Endodermal cell (in vitro differentiated cells): Measurements from ENCODE around the gene SNAPC5. TPM values are rescaled to one million over a fixed set of nuclear protein-coding genes. Genes with fewer than 3 reads are reported as not detected.

ENCODE experiments used
- DNase-seq: peaks from one replicate; pipeline ENCODE4 v3.0.0-alpha.2; 2017
- H3K27ac ChIP-seq: 2 replicates; pipeline ENCODE4 v1.5.1; 2013; ENCODE audit warnings: mild to moderate bottlenecking, low read depth, low read length, moderate library complexity
- H3K27me3 ChIP-seq: 2 replicates; pipeline ENCODE4 v1.6.1; 2013; ENCODE audit warnings: mild to moderate bottlenecking, low read length, moderate library complexity; ENCODE audit not compliant: insufficient read depth, control insufficient read depth, poor library complexity, severe bottlenecking
- H3K36me3 ChIP-seq: 2 replicates; pipeline ENCODE4 v1.7.0; 2013; ENCODE audit warnings: mild to moderate bottlenecking, low read length, moderate library complexity; ENCODE audit not compliant: control insufficient read depth, insufficient read depth
- H3K4me1 ChIP-seq: one replicate; pipeline ENCODE4 v1.7.0; 2013; ENCODE audit warnings: low read length; ENCODE audit not compliant: control insufficient read depth, insufficient read depth
- H3K4me3 ChIP-seq: 2 replicates; pipeline ENCODE4 v1.5.1; 2013; ENCODE audit warnings: mild to moderate bottlenecking, low read length, moderate library complexity
- H3K9ac ChIP-seq: 2 replicates; pipeline ENCODE4 v1.6.1; 2013; ENCODE audit warnings: mild to moderate bottlenecking, low read length, moderate library complexity; ENCODE audit not compliant: poor library complexity, severe bottlenecking; ENCODE audit errors: extremely low read depth
- H3K9me3 ChIP-seq: 2 replicates; pipeline ENCODE4 v1.6.1; 2013; ENCODE audit warnings: mild to moderate bottlenecking, low read length, moderate library complexity; ENCODE audit not compliant: control insufficient read depth
- H3K27ac Mint-ChIP-seq: 2 replicates; pipeline ENCODE4 v1.8.0; 2020; ENCODE audit warnings: mixed read lengths
- H3K27me3 Mint-ChIP-seq: 2 replicates; pipeline ENCODE4 v1.8.0; 2021; ENCODE audit warnings: mild to moderate bottlenecking, mixed read lengths; ENCODE audit not compliant: insufficient read depth
- H3K36me3 Mint-ChIP-seq: 2 replicates; pipeline ENCODE4 v1.8.0; 2020; ENCODE audit warnings: low read depth, mixed read lengths
- H3K4me1 Mint-ChIP-seq: 2 replicates; pipeline ENCODE4 v1.8.0; 2020; ENCODE audit warnings: mixed read lengths
- H3K4me3 Mint-ChIP-seq: 2 replicates; pipeline ENCODE4 v1.8.0; 2020; ENCODE audit warnings: mild to moderate bottlenecking, moderate library complexity, mixed read lengths
- H3K9me3 Mint-ChIP-seq: 2 replicates; pipeline ENCODE4 v1.8.0; 2020; ENCODE audit warnings: mild to moderate bottlenecking, mixed read lengths
- WGBS, 2 experiments: methylation state at CpG; one replicate each; pipeline versions ENCODE4 v1.1.5 to v1.1.7; 2013; ENCODE audit warnings: missing lambda C conversion rate in 2 of 2, mixed read lengths in 1 of 2; ENCODE audit not compliant: insufficient coverage in 1 of 2, insufficient read length in 1 of 2; 5-methylcytosine and 5-hydroxymethylcytosine counted together
- total RNA-seq, 2 donors: library from RNA; stranded (reverse); fragmentation: NEBNext Ultra II Directional in 1 of 2; extraction: Animal tissue kit (Norgen Biotek cat#: 25700) in 1 of 2; gene quantifications; 2 replicates in 1 of 2; 3 replicates in 1 of 2; pipeline ENCODE4 v1.2.1, GENCODE V29; 2021
- TF ChIP-seq, protein P1 (sequence below): fragments of 200-600 bp; sonication (generic); conservative IDR thresholded peaks from 2 replicates; pipeline ENCODE4 v1.5.0; 2021; ENCODE audit warnings: antibody characterized with exemption, mild to moderate bottlenecking

Gene SNAPC5
- total RNA-seq, 2 donors from 2014 or later: 25.4 to 27.4 TPM

DNA sequence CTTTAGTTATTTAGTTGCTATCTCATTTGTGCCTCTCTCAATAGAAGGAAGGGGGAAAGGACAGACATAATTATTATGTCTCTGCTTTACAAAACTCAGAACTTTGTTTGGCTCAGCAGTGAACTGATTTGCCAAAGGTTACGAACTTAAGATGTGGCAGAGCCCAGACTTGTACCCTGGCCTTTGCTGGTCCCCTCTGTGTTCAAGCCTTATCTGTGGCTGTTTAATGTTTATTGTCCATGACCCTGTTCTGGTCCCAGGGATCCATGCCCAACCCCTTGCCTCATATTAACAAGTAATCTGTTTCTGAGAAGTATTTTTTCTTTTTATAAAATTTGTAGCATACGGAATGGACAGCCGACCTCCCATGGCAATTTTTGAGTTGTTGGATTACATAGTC lies 10.7 kb downstream of the SNAPC5 start:
- peaks cover 77% of the 10 kb centered on the region for H3K36me3 Mint-ChIP-seq

DNA sequence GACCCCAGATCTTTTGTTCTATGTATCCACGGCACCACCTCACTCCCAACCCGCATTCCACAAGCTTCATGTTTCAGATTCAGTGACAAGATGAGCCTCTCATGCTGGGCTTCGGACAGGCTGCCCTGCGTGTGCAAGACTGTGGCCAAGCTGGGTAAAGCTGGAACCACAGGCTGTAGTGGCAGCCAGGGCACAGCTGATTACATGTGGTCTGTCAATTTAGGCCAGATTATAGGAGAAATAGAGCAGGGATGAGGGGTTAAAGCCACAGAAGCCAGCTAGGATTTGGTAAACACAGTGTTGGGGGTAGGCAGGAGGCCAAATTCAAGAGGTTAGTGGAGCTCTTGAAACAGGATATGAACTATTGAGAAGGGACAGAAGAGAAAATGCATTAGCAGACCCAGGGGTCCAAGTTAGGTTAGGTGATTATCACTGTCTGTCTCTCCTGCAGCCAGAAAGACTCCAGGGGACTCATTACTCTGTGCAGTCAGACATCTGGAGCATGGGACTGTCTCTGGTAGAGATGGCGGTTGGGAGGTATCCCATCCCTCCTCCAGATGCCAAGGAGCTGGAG lies 12.9 kb downstream of the SNAPC5 start:
- Histone ChIP-seq H3K4me3 (no peak overlapping the region), H3K9me3 (no peaks in the 10 kb centered on the region), H3K27me3 (no peaks in the 10 kb centered on the region), H3K9ac (no peak overlapping the region), H3K27ac (no peak overlapping the region), H3K4me1 (no peaks in the 10 kb centered on the region), H3K36me3 (peaks cover 81% of the 10 kb centered on the region)
- no peak overlapping the region for H3K4me3 Mint-ChIP-seq
- no peaks in the 10 kb centered on the region for H3K9me3 Mint-ChIP-seq
- peaks cover 5% of the 10 kb centered on the region for H3K4me1 Mint-ChIP-seq
- no peaks in the 10 kb centered on the region for H3K27me3 Mint-ChIP-seq
- peaks cover 72% of the 10 kb centered on the region for H3K36me3 Mint-ChIP-seq
- peak; percentile 26 for DNase-seq
- 88 to 96% methylated on average over 2 to 5 of the region's 5 CpGs for WGBS, 2 experiments
- peak overlapping the region; percentile 44 for H3K27ac Mint-ChIP-seq
- TF ChIP-seq, protein P1, sequence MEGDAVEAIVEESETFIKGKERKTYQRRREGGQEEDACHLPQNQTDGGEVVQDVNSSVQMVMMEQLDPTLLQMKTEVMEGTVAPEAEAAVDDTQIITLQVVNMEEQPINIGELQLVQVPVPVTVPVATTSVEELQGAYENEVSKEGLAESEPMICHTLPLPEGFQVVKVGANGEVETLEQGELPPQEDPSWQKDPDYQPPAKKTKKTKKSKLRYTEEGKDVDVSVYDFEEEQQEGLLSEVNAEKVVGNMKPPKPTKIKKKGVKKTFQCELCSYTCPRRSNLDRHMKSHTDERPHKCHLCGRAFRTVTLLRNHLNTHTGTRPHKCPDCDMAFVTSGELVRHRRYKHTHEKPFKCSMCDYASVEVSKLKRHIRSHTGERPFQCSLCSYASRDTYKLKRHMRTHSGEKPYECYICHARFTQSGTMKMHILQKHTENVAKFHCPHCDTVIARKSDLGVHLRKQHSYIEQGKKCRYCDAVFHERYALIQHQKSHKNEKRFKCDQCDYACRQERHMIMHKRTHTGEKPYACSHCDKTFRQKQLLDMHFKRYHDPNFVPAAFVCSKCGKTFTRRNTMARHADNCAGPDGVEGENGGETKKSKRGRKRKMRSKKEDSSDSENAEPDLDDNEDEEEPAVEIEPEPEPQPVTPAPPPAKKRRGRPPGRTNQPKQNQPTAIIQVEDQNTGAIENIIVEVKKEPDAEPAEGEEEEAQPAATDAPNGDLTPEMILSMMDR: no peak

More for the DNA sequence above, 10.7 kb downstream of the SNAPC5 start:
- Histone ChIP-seq H3K9ac (no peak overlapping the region), H3K36me3 (peaks cover 88% of the 10 kb centered on the region), H3K27me3 (no peaks in the 10 kb centered on the region), H3K27ac (no peak overlapping the region), H3K9me3 (no peaks in the 10 kb centered on the region), H3K4me1 (no peaks in the 10 kb centered on the region), H3K4me3 (no peak overlapping the region)
- Mint-ChIP-seq H3K4me1 (peaks cover 3% of the 10 kb centered on the region), H3K4me3 (no peak overlapping the region), H3K9me3 (no peaks in the 10 kb centered on the region), H3K27ac (no peak overlapping the region), H3K27me3 (no peaks in the 10 kb centered on the region)
- TF ChIP-seq, protein P1: no peak
- WGBS, 2 experiments: 91 to 95% methylated on average over 2 to 3 of the region's 3 CpGs
- peak; percentile 26 for DNase-seq

DNA sequence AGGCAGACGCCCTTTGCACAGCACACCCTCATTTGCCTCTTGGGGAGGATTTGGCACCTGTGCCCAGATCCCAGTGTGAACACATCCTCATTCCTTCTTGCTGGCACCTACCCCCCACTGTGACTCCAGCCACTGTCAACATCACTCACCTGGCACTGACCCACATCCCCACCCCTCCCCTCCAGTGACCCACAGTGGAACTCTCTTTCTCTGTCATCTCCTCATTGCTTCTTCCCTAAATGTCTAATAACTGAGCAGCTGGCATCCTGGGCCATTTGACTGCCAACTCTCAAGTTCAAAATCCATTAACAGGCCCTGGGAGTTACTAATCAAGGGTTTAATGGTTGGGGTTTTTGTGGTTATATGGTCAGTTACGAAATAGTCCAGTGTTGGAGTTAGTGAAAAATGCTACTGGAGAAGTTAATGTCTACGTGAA lies 14.4 kb downstream of the SNAPC5 start:
- H3K4me3 Mint-ChIP-seq: no peak overlapping the region
- no peak overlapping the region for H3K27ac ChIP-seq
- no peaks in the 10 kb centered on the region for H3K4me1 ChIP-seq
- peaks cover 9% of the 10 kb centered on the region for H3K4me1 Mint-ChIP-seq
- 89 to 100% methylated on average over 1 to 3 of the region's 3 CpGs for WGBS, 2 experiments
- H3K27me3 Mint-ChIP-seq: no peaks in the 10 kb centered on the region
- TF ChIP-seq, protein P1: no peak
- H3K36me3 ChIP-seq: peaks cover 75% of the 10 kb centered on the region
- no peak for DNase-seq
- peaks cover 64% of the 10 kb centered on the region for H3K36me3 Mint-ChIP-seq
- no peak overlapping the region for H3K9ac ChIP-seq
- no peak overlapping the region for H3K4me3 ChIP-seq
- H3K9me3 ChIP-seq: no peaks in the 10 kb centered on the region
- H3K9me3 Mint-ChIP-seq: no peaks in the 10 kb centered on the region
- no peaks in the 10 kb centered on the region for H3K27me3 ChIP-seq
- no peak overlapping the region for H3K27ac Mint-ChIP-seq
